MM.1S (cell line): Measurements from ENCODE around the gene ANO2.

Experiments used
- CTCF ChIP-seq: fragments of 300-600 bp; sonication (generic); IDR thresholded peaks from 2 replicates; pipeline ENCODE4 v1.5.1; 2016; ENCODE audit warnings: antibody characterized with exemption, low read length, mixed read lengths
- EZH2 ChIP-seq: fragments of 300-600 bp; sonication (generic); optimal IDR thresholded peaks from 2 replicates; pipeline ENCODE3; 2017; ENCODE audit warnings: low read depth, mild to moderate bottlenecking, antibody characterized with exemption, low read length, mixed read lengths
- EZH2phosphoT487 ChIP-seq: fragments of 300-600 bp; sonication (generic); IDR thresholded peaks from 2 replicates; pipeline ENCODE4 v1.6.1; 2018; ENCODE audit warnings: antibody characterized with exemption, low read length

- no peak for TF ChIP-seq EZH2
- no peak for TF ChIP-seq CTCF
- no peak for TF ChIP-seq EZH2phosphoT487
These were observed 423.4 kb downstream of the ANO2 start for GRCh38 chr12:5521456-5522325.
